ENCODE data around the gene HMGB2.

Gene HMGB2

GRCh38 chr4:173287486-173287885, 46.7 kb downstream of the HMGB2 start:
- TF ChIP-seq, protein P1, sequence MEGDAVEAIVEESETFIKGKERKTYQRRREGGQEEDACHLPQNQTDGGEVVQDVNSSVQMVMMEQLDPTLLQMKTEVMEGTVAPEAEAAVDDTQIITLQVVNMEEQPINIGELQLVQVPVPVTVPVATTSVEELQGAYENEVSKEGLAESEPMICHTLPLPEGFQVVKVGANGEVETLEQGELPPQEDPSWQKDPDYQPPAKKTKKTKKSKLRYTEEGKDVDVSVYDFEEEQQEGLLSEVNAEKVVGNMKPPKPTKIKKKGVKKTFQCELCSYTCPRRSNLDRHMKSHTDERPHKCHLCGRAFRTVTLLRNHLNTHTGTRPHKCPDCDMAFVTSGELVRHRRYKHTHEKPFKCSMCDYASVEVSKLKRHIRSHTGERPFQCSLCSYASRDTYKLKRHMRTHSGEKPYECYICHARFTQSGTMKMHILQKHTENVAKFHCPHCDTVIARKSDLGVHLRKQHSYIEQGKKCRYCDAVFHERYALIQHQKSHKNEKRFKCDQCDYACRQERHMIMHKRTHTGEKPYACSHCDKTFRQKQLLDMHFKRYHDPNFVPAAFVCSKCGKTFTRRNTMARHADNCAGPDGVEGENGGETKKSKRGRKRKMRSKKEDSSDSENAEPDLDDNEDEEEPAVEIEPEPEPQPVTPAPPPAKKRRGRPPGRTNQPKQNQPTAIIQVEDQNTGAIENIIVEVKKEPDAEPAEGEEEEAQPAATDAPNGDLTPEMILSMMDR (IDR thresholded peaks at IDR 0.05; ENCODE audit: low read depth, low read length, missing control alignments): no peak
- in situ Hi-C loops (cut with HindIII; ENCODE audit: low sequenced_read_pairs): no loop called here
- no peak for DNase-seq (ENCODE audit: low read depth)
- H3K4me3 ChIP-seq (ENCODE audit: low read depth, low read length): no peak overlapping the region

DNA sequence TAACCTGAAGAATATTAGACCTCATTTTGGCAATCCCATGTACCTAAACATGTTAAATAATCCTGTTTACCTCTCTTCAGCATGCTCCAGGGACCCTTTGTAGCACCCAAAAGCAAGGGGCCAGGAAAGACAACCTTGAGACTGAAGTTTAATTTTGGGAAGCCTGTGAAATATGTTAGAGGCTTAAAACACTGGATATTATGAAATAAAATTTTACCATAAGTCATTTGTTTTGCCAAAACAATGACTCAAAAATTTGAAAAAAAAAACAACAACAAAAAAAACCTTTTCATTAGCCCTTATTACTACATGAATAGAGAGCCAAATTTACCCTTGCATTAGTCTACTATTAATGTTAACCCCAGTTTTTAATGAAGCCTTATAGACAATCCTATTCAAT, 49.7 kb downstream of the HMGB2 start:
- no peak for DNase-seq (ENCODE audit: low read depth)
- TF ChIP-seq, protein P1 (IDR thresholded peaks at IDR 0.05; ENCODE audit: low read depth, low read length, missing control alignments): no peak
- in situ Hi-C loops (cut with HindIII; ENCODE audit: low sequenced_read_pairs): no loop called here
- H3K4me3 ChIP-seq (ENCODE audit: low read depth, low read length): no peak overlapping the region

DNA sequence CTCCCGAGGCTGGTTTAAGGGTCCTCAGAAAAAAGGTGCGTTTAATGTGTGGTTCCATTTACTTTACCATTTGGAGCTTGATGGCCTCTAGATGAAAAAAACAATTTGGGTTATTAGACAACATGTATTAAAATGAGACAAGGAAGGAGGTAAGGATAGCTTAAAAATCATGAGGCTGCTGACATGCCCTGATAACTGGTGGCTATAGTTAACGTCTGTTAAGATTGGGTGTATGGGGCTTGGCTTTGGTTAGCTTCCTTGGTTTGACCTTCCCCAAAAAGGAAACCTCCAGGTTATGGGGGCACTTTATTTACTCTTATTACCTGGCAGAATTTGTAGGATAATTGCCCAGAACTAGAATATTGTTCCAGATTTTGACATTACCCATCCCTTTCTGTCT, 51.5 kb downstream of the HMGB2 start:
- no peak for DNase-seq (ENCODE audit: low read depth)
- in situ Hi-C loops (cut with HindIII; ENCODE audit: low sequenced_read_pairs): no loop called here
- TF ChIP-seq, protein P1 (IDR thresholded peaks at IDR 0.05; ENCODE audit: low read depth, low read length, missing control alignments): no peak
- no peak overlapping the region for H3K4me3 ChIP-seq (ENCODE audit: low read depth, low read length)

GRCh38 chr4:173282256-173282562, 51.9 kb downstream of the HMGB2 start:
- TF ChIP-seq, protein P1 (IDR thresholded peaks at IDR 0.05; ENCODE audit: low read depth, low read length, missing control alignments): no peak
- no peak for DNase-seq (ENCODE audit: low read depth)
- in situ Hi-C loops (cut with HindIII; ENCODE audit: low sequenced_read_pairs): no loop called here
- H3K4me3 ChIP-seq (ENCODE audit: low read depth, low read length): no peak overlapping the region

GRCh38 chr4:173281406-173282255, 52.5 kb downstream of the HMGB2 start:
- TF ChIP-seq, protein P1 (IDR thresholded peaks at IDR 0.05; ENCODE audit: low read depth, low read length, missing control alignments): no peak
- DNase-seq (ENCODE audit: low read depth): no peak
- H3K4me3 ChIP-seq (ENCODE audit: low read depth, low read length): no peak overlapping the region
- in situ Hi-C loops (cut with HindIII; ENCODE audit: low sequenced_read_pairs): no loop called here
